ENCODE results near the gene ATXN1L.
"Not testable (repeated sequence)": the region's sequence is repeated elsewhere in the genome, so short reads cannot be mapped to it uniquely, and the experiment has no call there.

The ATXN1L gene

DNA sequence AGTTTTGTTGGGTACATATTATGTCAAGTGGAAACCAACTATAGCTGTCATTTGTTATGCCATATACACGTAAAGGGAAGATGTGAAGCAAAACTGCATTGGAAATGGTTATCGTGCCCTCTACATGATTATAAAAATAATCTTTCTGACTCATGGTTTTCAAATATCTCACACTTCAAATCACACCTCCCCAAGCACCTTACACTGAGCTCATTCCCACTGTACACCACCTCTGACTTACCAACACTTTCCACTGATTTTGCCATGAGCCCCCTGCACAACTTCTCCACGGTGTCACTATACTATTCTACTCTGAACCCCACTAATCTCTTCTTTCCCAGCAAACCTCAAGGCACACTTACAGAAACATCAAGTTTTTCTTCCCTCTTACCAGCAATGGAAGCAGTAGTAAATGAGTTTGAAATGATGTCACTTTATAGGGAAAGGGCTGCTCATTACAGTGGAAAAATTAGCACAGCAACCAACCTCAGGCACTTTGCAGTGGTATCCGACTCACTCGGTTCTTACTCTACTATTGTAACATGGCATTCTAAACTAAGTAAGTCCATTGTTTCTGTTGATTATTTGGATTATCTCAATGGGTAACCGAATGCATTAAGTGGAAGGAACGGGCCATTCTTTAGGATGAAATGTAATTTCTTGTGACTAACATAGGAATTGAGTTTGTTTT is 19.5 kb downstream of the ATXN1L start:
- TF ChIP-seq, protein P1, sequence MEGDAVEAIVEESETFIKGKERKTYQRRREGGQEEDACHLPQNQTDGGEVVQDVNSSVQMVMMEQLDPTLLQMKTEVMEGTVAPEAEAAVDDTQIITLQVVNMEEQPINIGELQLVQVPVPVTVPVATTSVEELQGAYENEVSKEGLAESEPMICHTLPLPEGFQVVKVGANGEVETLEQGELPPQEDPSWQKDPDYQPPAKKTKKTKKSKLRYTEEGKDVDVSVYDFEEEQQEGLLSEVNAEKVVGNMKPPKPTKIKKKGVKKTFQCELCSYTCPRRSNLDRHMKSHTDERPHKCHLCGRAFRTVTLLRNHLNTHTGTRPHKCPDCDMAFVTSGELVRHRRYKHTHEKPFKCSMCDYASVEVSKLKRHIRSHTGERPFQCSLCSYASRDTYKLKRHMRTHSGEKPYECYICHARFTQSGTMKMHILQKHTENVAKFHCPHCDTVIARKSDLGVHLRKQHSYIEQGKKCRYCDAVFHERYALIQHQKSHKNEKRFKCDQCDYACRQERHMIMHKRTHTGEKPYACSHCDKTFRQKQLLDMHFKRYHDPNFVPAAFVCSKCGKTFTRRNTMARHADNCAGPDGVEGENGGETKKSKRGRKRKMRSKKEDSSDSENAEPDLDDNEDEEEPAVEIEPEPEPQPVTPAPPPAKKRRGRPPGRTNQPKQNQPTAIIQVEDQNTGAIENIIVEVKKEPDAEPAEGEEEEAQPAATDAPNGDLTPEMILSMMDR (IDR thresholded peaks at IDR 0.05; ENCODE audit: extremely low read depth, insufficient read depth, missing control alignments): no peak
- in situ Hi-C loops (cut with MboI; ENCODE audit: low pct_unique_long_range_greater_than_20kb, low sequenced_read_pairs, unreplicated experiment): no loop called here
- DNase-seq (ENCODE audit: low spot score): no peak

DNA sequence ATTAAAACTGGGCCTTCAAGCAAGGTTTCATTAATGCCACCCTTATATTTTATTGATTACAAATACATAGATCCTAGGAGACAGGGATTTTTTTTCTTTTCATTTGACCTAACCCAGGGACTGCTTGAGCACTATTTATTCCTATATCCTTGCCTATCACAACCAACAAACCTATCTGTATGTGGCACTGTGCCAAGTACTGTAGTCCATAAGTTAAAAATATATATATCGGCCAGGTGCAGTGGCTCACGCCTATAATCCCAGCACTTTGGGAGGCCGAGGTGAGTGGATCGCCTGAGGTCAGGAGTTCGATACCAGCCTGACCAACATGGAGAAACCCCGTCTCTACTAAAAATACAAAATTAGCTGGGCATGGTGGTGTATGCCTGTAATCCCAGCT is 21.4 kb downstream of the ATXN1L start:
- DNase-seq (ENCODE audit: low spot score); in situ Hi-C loops (cut with MboI; ENCODE audit: low pct_unique_long_range_greater_than_20kb, low sequenced_read_pairs, unreplicated experiment): not testable (repeated sequence)

DNA sequence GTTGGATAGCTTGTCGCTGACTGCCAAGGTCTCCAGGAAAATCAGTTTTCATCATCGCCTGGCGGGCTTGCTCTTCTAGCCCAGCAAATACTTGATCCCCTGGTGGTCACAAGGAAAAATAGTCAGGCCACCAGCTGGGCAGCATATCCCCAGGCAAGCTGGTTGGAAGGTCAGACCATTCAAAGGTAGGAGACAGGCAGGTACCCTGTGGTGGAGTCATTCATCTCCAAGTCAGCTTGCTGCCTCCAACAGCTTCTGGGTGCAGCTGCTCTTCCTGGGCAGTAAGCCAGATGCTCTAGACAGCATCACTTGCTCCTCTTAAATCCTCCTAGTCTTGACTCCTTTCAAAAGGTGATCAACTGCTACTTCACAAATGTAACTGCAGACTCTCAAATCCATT is 22.2 kb downstream of the ATXN1L start:
- in situ Hi-C loops (cut with MboI; ENCODE audit: low pct_unique_long_range_greater_than_20kb, low sequenced_read_pairs, unreplicated experiment): no loop called here
- no peak for DNase-seq (ENCODE audit: low spot score)
- TF ChIP-seq, protein P1 (IDR thresholded peaks at IDR 0.05; ENCODE audit: extremely low read depth, insufficient read depth, missing control alignments): no peak

DNA sequence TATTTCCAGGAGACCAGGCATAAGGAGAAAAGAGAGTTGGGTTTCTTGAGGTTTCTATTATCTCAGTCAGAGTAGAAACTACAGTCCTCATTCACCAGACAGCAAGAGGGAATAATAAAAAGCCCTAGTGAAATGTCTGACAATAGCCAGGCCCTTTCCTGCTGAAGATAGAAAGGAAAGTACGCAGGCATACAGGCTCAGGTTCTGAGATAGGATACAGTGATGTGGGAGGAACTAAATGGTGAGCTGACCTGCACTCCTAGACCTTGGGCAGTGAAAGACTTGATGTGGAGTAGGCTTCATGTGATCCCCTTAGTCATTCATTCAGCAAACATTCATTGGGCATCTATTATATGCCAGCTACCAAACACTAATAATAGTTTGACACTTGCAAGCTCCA is 23.3 kb downstream of the ATXN1L start:
- no peak for DNase-seq (ENCODE audit: low spot score)
- in situ Hi-C loops (cut with MboI; ENCODE audit: low pct_unique_long_range_greater_than_20kb, low sequenced_read_pairs, unreplicated experiment): no loop called here
- TF ChIP-seq, protein P1 (IDR thresholded peaks at IDR 0.05; ENCODE audit: extremely low read depth, insufficient read depth, missing control alignments): no peak

DNA sequence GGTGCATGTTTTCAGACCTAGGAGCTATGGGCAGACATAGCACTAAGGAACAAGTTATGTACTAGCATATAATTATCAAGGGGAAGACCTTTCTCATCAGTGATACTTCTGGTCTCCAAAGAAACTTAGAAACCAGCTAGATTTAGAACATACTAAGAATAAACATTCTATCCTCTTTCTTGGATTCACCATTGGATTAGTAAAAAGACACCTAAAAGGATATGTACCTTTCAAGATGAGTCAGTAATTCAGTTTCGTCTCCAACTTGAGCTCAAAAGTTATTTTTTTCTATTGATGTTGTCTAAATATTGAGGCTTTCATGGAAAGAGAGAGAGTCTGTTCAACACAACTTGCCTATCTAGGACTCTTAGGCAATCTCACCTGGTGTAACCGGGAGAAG is 25.0 kb downstream of the ATXN1L start:
- TF ChIP-seq, protein P1 (IDR thresholded peaks at IDR 0.05; ENCODE audit: extremely low read depth, insufficient read depth, missing control alignments): no peak
- in situ Hi-C loops (cut with MboI; ENCODE audit: low pct_unique_long_range_greater_than_20kb, low sequenced_read_pairs, unreplicated experiment): no loop called here
- DNase-seq (ENCODE audit: low spot score): no peak

DNA sequence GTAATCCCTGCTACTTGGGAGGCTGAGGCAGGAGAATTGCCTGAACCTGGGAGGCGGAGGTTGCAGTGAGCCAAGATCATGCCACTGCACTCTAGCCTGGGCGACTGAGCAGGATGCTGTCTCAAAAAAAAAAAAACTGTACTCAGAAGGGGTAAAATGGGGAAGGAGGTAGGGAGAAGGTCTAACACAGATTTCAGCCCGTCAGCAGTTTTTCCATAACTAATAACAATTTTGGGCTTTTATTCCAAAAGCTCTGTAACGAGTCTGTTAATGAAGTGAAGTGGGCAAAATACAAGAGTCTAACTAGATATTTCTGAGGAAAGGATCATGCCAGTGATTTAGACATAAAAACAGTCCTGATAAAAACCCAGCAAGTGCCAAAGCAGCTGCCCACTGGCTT is 27.4 kb downstream of the ATXN1L start:
- no peak for DNase-seq (ENCODE audit: low spot score)
- in situ Hi-C loops (cut with MboI; ENCODE audit: low pct_unique_long_range_greater_than_20kb, low sequenced_read_pairs, unreplicated experiment): no loop called here
- TF ChIP-seq, protein P1 (IDR thresholded peaks at IDR 0.05; ENCODE audit: extremely low read depth, insufficient read depth, missing control alignments): no peak

DNA sequence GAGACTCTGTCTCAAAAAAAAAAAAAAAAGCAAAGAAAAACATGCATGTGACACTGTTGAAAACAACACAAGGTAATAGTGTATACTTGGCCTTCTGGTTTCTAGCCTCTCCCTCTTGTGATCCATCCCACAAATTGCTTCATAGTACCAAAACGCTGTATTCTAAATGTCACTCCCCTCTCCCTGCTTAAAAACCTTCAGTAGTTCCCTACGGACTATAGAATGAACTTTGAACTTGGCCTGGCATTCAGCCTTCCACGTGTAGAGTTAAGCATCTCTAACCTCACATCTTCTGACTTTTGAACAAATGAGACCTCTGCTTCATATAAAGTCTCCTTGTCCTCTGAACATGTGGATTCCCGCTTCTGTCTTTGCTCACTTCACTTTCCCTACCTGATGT is 33.1 kb downstream of the ATXN1L start:
- TF ChIP-seq, protein P1 (IDR thresholded peaks at IDR 0.05; ENCODE audit: extremely low read depth, insufficient read depth, missing control alignments): no peak
- in situ Hi-C loops (cut with MboI; ENCODE audit: low pct_unique_long_range_greater_than_20kb, low sequenced_read_pairs, unreplicated experiment): no loop called here
- DNase-seq (ENCODE audit: low spot score): no peak
